Measurements from ENCODE around the gene SLC2A13.
"Not testable (repeated sequence)": the region's sequence is repeated elsewhere in the genome, so short reads cannot be mapped to it uniquely, and the experiment has no call there.

SLC2A13 gene

GRCh38 chr12:40104461-40105264 is 1.2 kb downstream of the SLC2A13 start:
- FAIRE-seq = no peak

- no peak for FAIRE-seq
These were observed 2.8 kb downstream of the SLC2A13 start for GRCh38 chr12:40103043-40103442.

- no peak for FAIRE-seq
These were observed 4.1 kb downstream of the SLC2A13 start for GRCh38 chr12:40101747-40102146.

GRCh38 chr12:40099423-40099853 is 6.4 kb downstream of the SLC2A13 start:
- FAIRE-seq = no peak

- FAIRE-seq = no peak
These were observed 7.3 kb downstream of the SLC2A13 start for GRCh38 chr12:40098406-40099145.

GRCh38 chr12:40093512-40093911 is 12.4 kb downstream of the SLC2A13 start:
- no peak for FAIRE-seq

- FAIRE-seq = no peak
These were observed 19.4 kb downstream of the SLC2A13 start for GRCh38 chr12:40086471-40086870.

- FAIRE-seq = no peak
These were observed 27.6 kb downstream of the SLC2A13 start for GRCh38 chr12:40078266-40078665.

- no peak for FAIRE-seq
These were observed 30.4 kb downstream of the SLC2A13 start for GRCh38 chr12:40075458-40075857.

GRCh38 chr12:40068416-40068815 is 37.5 kb downstream of the SLC2A13 start:
- FAIRE-seq = no peak

- FAIRE-seq = no peak
These were observed 40.2 kb downstream of the SLC2A13 start for GRCh38 chr12:40065636-40066035.

GRCh38 chr12:40063414-40063813 is 42.5 kb downstream of the SLC2A13 start:
- no peak for FAIRE-seq

- no peak for FAIRE-seq
These were observed 47.1 kb downstream of the SLC2A13 start for GRCh38 chr12:40058721-40059190.

GRCh38 chr12:40056373-40056772 is 49.5 kb downstream of the SLC2A13 start:
- no peak for FAIRE-seq

- no peak for FAIRE-seq
These were observed 50.1 kb downstream of the SLC2A13 start for GRCh38 chr12:40055776-40056175.

- no peak for FAIRE-seq
These were observed 50.7 kb downstream of the SLC2A13 start for GRCh38 chr12:40055228-40055579.

- FAIRE-seq = no peak
These were observed 51.2 kb downstream of the SLC2A13 start for GRCh38 chr12:40054555-40055227.

- FAIRE-seq = no peak
These were observed 56.6 kb downstream of the SLC2A13 start for GRCh38 chr12:40049268-40049667.

- FAIRE-seq = not testable (repeated sequence)
These were observed 58.9 kb downstream of the SLC2A13 start for GRCh38 chr12:40047002-40047401.

- no peak for FAIRE-seq
These were observed 60.2 kb downstream of the SLC2A13 start for GRCh38 chr12:40045656-40046055.

GRCh38 chr12:40044396-40044795 is 61.5 kb downstream of the SLC2A13 start:
- no peak for FAIRE-seq

GRCh38 chr12:40039598-40039997 is 66.3 kb downstream of the SLC2A13 start:
- no peak for FAIRE-seq

- no peak for FAIRE-seq
These were observed 67.3 kb downstream of the SLC2A13 start for GRCh38 chr12:40038619-40039018.

- no peak for FAIRE-seq
These were observed 71.2 kb downstream of the SLC2A13 start for GRCh38 chr12:40034712-40035111.

Data from TTC549 (cell line).